Mucosa of descending colon (tissue), 3 donors: ENCODE data around the gene GPD1. TPM values are rescaled to one million over a fixed set of nuclear protein-coding genes. Genes with fewer than 3 reads are reported as not detected.

Experiments
- ATAC-seq: fragments of 200-7000 bp; cut with Tn5 transposase; one replicate; pipeline ENCODE4 v1.9.1; 2020; ENCODE audit warnings: mild to moderate bottlenecking, moderate library complexity
- DNase-seq, 3 donors: peaks; one replicate each; pipeline ENCODE4 v3.0.0-alpha.2; 2020
- H3K36me3 ChIP-seq: fragments of 200-600 bp; one replicate; pipeline ENCODE4 v1.8.0; 2021; ENCODE audit warnings: low read depth, mild to moderate bottlenecking
- H3K4me1 ChIP-seq: fragments of 200-600 bp; one replicate; pipeline ENCODE4 v1.8.0; 2021; ENCODE audit warnings: low read depth, mild to moderate bottlenecking
- H3K4me3 ChIP-seq: fragments of 200-600 bp; one replicate; pipeline ENCODE4 v1.8.0; 2021; ENCODE audit warnings: mild to moderate bottlenecking
- H3K9me3 ChIP-seq: fragments of 200-600 bp; one replicate; pipeline ENCODE4 v1.8.0; 2021; ENCODE audit warnings: mild to moderate bottlenecking
- intact Hi-C, 2 donors: fragments of 100-400 bp; cut with DNase I in 1 of 2; cut with micrococcal nuclease in 1 of 2; formaldehyde crosslinking; loops; one replicate each; pipeline versions ENCODE4 v1.11.0 to v1.11.1; 2022; cut with DNase I, micrococcal nuclease
- total RNA-seq, 3 donors: library from RNA; stranded (reverse); fragmentation: NEBNext Ultra II Directional in 2 of 3; extraction: Animal tissue kit (Norgen Biotek cat#: 25700) in 2 of 3; gene quantifications; one replicate each; pipeline versions ENCODE4 v1.2.1 to v1.2.4, GENCODE V29; 2021 to 2023
- TF ChIP-seq, protein P1 (sequence below): fragments of 200-600 bp; IDR thresholded peaks from one replicate; pipeline ENCODE4 v1.8.0; 2022; ENCODE audit warnings: antibody characterized with exemption, mild to moderate bottlenecking
- donor health status: DM: no; HTN: no; CAD: no; lungs with moderate emphysema.
- donor health status: DM: no; HTN: no; CAD: no.
- donor health status: DM: no; HTN: yes; CAD: no.

The GPD1 gene
- total RNA-seq, 3 donors from 2014 or later = 1.7 to 4.1 (median 1.9) TPM

DNA sequence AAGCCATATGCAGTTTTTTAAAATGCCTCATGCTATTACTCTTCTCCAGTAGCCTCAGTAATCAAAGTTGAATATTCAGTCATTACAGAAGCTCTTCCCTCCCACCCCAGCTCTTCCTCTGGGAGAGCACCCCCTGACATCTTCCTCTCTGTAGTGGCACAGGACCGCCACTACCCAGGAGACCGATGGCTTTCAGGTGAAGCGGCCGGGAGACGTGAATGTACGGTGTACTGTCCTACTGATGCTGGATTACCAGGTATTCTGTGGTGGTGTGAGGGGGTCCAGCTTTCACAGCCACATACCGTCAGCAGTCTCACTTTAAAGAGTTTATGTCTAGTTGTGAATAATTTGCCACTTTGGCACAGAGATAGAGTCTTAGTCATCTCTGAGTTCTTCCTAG, 14.1 kb upstream of the GPD1 start:
- intact Hi-C loops = no loop called here

DNA sequence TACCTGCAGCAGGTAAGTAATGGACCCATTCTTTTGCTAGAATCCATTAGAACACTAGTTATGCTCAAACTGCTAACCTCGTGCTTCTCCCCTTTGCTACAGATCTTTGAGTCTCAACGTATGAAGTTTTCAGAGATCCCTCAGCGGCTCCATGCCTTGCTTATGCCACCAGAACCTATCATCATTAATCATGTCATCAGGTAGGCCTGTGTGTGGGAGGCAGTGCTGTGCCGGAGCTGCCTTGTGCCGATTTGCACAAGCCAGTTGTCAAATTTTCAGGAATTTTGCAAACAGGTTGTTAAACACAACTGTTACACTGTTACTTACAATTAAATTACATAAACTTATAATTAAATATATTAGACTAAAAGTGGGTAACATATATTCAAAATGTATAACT, 13.4 kb upstream of the GPD1 start:
- DNase-seq (no peak), ATAC-seq (no peak)
- intact Hi-C loops = no loop called here
- no peaks in the 10 kb centered on the region for H3K9me3 ChIP-seq
- TF ChIP-seq, protein P1, sequence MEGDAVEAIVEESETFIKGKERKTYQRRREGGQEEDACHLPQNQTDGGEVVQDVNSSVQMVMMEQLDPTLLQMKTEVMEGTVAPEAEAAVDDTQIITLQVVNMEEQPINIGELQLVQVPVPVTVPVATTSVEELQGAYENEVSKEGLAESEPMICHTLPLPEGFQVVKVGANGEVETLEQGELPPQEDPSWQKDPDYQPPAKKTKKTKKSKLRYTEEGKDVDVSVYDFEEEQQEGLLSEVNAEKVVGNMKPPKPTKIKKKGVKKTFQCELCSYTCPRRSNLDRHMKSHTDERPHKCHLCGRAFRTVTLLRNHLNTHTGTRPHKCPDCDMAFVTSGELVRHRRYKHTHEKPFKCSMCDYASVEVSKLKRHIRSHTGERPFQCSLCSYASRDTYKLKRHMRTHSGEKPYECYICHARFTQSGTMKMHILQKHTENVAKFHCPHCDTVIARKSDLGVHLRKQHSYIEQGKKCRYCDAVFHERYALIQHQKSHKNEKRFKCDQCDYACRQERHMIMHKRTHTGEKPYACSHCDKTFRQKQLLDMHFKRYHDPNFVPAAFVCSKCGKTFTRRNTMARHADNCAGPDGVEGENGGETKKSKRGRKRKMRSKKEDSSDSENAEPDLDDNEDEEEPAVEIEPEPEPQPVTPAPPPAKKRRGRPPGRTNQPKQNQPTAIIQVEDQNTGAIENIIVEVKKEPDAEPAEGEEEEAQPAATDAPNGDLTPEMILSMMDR = no peak
- no peak overlapping the region for H3K4me3 ChIP-seq
- peaks cover 6% of the 10 kb centered on the region for H3K4me1 ChIP-seq
- peaks cover 21% of the 10 kb centered on the region for H3K36me3 ChIP-seq

More for the DNA sequence above, 14.1 kb upstream of the GPD1 start:
- peaks cover 19% of the 10 kb centered on the region for H3K36me3 ChIP-seq
- TF ChIP-seq, protein P1 = no peak
- no peaks in the 10 kb centered on the region for H3K9me3 ChIP-seq
- DNase-seq (no peak), ATAC-seq (no peak)
- H3K4me1 ChIP-seq = peaks cover 6% of the 10 kb centered on the region
- H3K4me3 ChIP-seq = no peak overlapping the region

DNA sequence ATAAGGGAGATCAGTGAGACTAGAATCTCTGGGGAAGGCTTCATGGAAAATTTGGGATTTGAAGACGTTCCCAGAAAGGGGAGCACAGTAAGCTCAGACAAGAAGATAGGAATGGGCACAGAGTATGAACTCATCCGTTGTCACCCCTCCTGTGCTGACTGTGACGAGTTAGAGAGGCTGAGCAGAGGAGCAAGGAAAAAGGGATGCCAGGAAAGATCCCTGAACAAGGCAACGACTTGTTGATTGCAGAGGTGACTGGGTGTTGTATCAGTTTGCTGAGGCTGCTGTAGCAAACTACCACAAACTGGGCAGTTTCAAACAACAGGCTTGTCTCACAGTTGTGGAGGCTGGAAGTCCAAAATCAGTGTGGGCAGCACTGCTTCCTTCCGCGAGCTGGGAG, 5.9 kb upstream of the GPD1 start:
- no peak for DNase-seq
- Histone ChIP-seq H3K36me3 (peaks cover 25% of the 10 kb centered on the region), H3K9me3 (no peaks in the 10 kb centered on the region), H3K4me1 (no peaks in the 10 kb centered on the region), H3K4me3 (no peak overlapping the region)
- no peak for ATAC-seq
- TF ChIP-seq, protein P1 = no peak
- intact Hi-C loops = no loop called here

DNA sequence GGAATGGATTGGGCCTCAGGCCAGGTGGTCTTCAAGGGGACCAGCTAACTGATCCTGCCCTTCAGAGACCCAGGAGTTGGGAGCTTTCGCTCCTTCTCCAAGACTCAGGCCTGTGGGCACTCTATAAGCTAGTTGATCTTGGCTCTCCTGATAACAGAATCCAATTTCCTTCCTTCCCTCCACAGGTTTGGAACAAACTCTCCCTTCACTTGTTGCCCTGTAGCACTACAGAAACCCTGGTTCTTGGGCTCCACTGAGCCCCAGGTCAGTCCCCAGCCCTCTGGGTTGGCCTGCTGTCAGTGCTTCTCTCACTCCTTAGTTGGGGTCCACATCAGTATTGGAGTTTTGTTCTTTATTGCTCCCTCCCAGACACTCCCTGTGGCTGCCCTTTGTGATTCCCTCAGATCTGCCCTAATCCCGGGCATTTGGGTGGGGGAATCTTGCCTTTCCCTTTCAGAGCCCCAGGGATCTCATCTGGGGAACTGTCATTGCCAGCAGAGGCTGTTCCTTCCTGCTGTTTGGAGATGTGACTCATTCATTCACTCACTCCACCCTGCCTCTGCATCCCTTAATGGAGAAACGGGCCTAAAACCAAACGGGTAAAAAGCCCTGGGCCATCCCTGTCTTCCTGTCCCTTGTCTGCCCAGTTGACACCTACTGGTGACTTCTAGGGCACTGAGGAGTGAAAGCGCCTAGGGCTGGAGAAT, 4.4 kb upstream of the GPD1 start:
- intact Hi-C loops = no loop called here
- DNase-seq (no peak), ATAC-seq (no peak)
- TF ChIP-seq, protein P1 = no peak
- Histone ChIP-seq H3K4me3 (no peak overlapping the region), H3K4me1 (peaks cover 10% of the 10 kb centered on the region), H3K36me3 (peaks cover 20% of the 10 kb centered on the region), H3K9me3 (no peaks in the 10 kb centered on the region)

DNA sequence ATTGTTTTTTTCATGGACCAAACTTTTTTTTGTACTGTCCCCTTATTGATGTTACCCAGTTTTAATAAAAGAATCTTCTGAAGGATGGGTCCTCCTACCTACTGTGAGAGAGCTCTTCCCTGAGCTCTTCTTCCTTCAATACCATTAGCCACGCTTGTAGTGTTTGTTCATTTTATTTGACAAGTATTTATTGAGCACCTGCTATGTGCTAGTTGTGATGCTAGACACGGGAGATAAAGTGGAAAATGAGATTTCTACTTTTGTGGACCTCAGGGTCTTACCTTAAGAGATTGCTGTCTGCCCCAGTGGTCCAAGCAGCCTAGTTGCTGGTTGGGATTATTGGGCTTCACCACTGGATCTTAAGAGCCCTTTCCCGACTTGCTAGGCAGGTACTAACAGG, 3.2 kb upstream of the GPD1 start:
- peaks cover 16% of the 10 kb centered on the region for H3K36me3 ChIP-seq
- DNase-seq (no peak), ATAC-seq (no peak)
- H3K4me3 ChIP-seq = no peak overlapping the region
- intact Hi-C loops = no loop called here
- H3K9me3 ChIP-seq = no peaks in the 10 kb centered on the region
- TF ChIP-seq, protein P1 = no peak
- peaks cover 13% of the 10 kb centered on the region for H3K4me1 ChIP-seq

DNA sequence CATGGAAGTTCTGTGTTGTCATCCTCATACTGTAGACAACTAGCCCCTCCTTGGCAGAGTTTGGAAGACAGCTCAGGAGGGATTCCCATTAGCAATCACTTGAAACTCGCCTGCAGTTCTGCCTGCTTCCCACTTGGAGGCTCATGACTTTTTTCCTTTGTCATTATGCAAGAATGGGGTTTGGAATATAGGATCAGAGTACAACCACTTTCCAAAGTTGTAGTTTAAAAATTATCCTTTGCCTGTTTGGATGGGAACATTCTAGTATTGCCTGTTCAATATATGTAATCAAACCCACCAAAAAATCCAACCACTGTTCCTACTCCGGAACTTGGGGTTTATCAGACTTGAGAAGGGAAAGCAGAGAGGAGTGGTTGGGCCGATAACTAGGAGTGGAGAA, 2.1 kb upstream of the GPD1 start:
- ATAC-seq (no peak), DNase-seq (no peak)
- TF ChIP-seq, protein P1 = no peak
- Histone ChIP-seq H3K4me3 (no peak overlapping the region), H3K9me3 (no peaks in the 10 kb centered on the region), H3K36me3 (peaks cover 13% of the 10 kb centered on the region), H3K4me1 (peaks cover 13% of the 10 kb centered on the region)
- intact Hi-C loops = no loop called here
